HG03457 (cell line): ENCODE measurements around the gene MCHR1.

ENCODE experiments used
- ATAC-seq: cut with Tn5 transposase; IDR thresholded peaks from one replicate; pipeline ENCODE4 v1.9.1; 2021; ENCODE audit warnings: moderate number of reproducible peaks; ENCODE audit not compliant: unreplicated experiment

MCHR1 gene

GRCh38 chr22:40679249-40679963 lies at the start of gene MCHR1:
Gene MCHR1, plus strand, starts transcription at chr22:40679484. Its CDS starts 169 bp downstream, at chr22:40679653.
- ATAC-seq = no peak

- ATAC-seq = no peak
These were observed 47.4 kb upstream of the MCHR1 start for GRCh38 chr22:40631925-40632324.

GRCh38 chr22:40633036-40633435 lies 46.2 kb upstream of the MCHR1 start:
- no peak for ATAC-seq

- no peak for ATAC-seq
These were observed 45.0 kb upstream of the MCHR1 start for GRCh38 chr22:40634119-40634903.

- no peak for ATAC-seq
These were observed 44.0 kb upstream of the MCHR1 start for GRCh38 chr22:40635043-40635939.

GRCh38 chr22:40635940-40636379 lies 43.3 kb upstream of the MCHR1 start:
- ATAC-seq = no peak

GRCh38 chr22:40636380-40637182 lies 42.7 kb upstream of the MCHR1 start, which contains the start of gene MRTFA:
Gene MRTFA, minus strand, starts transcription at chr22:40636719.
- ATAC-seq = peak; percentile 79

GRCh38 chr22:40637183-40638150 lies 41.8 kb upstream of the MCHR1 start:
- ATAC-seq = no peak

- ATAC-seq = no peak
These were observed 41.0 kb upstream of the MCHR1 start for GRCh38 chr22:40638261-40638660.

GRCh38 chr22:40641269-40641668 lies 38.0 kb upstream of the MCHR1 start:
- no peak for ATAC-seq

- ATAC-seq = no peak
These were observed 37.0 kb upstream of the MCHR1 start for GRCh38 chr22:40642316-40642715.

GRCh38 chr22:40645579-40646197 lies 33.6 kb upstream of the MCHR1 start:
- no peak for ATAC-seq

GRCh38 chr22:40648386-40648785 lies 30.9 kb upstream of the MCHR1 start:
- no peak for ATAC-seq

- ATAC-seq = no peak
These were observed 28.2 kb upstream of the MCHR1 start for GRCh38 chr22:40651057-40651456.

GRCh38 chr22:40651563-40652501 lies 27.5 kb upstream of the MCHR1 start:
- ATAC-seq = no peak

- ATAC-seq = no peak
These were observed 25.9 kb upstream of the MCHR1 start for GRCh38 chr22:40653361-40653760.

GRCh38 chr22:40654522-40655167 lies 24.6 kb upstream of the MCHR1 start:
- no peak for ATAC-seq
